WTC11 (cell line): ENCODE results near the gene FMN2.

Experiments used
- TF ChIP-seq, protein P1 (sequence below): fragments of 200-600 bp; IDR thresholded peaks from 2 replicates; pipeline ENCODE4 v1.8.0; 2022; ENCODE audit warnings: antibody characterized with exemption
- TF ChIP-seq, protein P2 (sequence below): sonication (generic); formaldehyde crosslinking; IDR thresholded peaks from 2 replicates; pipeline ENCODE4 v1.8.1; 2023; ENCODE audit warnings: mild to moderate bottlenecking, missing genetic modification reagents, borderline replicate concordance

DNA sequence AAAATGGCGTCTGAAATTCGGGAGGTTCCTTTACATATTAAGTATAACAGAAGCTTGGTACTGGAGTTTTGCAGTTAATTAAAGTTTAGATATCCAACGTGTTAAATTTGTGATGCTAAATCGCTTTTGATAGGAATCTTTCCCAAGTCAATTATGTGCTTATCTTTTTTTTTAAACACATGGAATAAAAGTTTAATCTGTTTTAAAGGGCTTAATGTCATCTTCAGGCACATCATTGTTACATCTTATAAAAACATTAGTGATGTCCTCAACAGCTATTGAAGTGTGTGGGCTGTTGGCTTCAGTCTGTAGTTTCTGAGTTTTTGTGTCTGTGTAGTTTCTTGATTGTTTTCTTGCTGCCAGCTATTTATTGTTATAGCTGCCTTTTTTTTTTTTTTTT is 5.3 kb downstream of the FMN2 start:
- TF ChIP-seq, protein P1, sequence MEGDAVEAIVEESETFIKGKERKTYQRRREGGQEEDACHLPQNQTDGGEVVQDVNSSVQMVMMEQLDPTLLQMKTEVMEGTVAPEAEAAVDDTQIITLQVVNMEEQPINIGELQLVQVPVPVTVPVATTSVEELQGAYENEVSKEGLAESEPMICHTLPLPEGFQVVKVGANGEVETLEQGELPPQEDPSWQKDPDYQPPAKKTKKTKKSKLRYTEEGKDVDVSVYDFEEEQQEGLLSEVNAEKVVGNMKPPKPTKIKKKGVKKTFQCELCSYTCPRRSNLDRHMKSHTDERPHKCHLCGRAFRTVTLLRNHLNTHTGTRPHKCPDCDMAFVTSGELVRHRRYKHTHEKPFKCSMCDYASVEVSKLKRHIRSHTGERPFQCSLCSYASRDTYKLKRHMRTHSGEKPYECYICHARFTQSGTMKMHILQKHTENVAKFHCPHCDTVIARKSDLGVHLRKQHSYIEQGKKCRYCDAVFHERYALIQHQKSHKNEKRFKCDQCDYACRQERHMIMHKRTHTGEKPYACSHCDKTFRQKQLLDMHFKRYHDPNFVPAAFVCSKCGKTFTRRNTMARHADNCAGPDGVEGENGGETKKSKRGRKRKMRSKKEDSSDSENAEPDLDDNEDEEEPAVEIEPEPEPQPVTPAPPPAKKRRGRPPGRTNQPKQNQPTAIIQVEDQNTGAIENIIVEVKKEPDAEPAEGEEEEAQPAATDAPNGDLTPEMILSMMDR, result no peak
- TF ChIP-seq, protein P2, sequence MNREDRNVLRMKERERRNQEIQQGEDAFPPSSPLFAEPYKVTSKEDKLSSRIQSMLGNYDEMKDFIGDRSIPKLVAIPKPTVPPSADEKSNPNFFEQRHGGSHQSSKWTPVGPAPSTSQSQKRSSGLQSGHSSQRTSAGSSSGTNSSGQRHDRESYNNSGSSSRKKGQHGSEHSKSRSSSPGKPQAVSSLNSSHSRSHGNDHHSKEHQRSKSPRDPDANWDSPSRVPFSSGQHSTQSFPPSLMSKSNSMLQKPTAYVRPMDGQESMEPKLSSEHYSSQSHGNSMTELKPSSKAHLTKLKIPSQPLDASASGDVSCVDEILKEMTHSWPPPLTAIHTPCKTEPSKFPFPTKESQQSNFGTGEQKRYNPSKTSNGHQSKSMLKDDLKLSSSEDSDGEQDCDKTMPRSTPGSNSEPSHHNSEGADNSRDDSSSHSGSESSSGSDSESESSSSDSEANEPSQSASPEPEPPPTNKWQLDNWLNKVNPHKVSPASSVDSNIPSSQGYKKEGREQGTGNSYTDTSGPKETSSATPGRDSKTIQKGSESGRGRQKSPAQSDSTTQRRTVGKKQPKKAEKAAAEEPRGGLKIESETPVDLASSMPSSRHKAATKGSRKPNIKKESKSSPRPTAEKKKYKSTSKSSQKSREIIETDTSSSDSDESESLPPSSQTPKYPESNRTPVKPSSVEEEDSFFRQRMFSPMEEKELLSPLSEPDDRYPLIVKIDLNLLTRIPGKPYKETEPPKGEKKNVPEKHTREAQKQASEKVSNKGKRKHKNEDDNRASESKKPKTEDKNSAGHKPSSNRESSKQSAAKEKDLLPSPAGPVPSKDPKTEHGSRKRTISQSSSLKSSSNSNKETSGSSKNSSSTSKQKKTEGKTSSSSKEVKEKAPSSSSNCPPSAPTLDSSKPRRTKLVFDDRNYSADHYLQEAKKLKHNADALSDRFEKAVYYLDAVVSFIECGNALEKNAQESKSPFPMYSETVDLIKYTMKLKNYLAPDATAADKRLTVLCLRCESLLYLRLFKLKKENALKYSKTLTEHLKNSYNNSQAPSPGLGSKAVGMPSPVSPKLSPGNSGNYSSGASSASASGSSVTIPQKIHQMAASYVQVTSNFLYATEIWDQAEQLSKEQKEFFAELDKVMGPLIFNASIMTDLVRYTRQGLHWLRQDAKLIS (CRISPR knock-in tag), result no peak
